Skeletal muscle cell (primary cell): ENCODE data around the gene HS3ST1.

Experiments
- DNase-seq: peaks from one replicate; pipeline ENCODE4 v3.0.0-alpha.2; 2010; ENCODE audit warnings: low read depth
- H3K4me3 ChIP-seq: 2 replicates; pipeline ENCODE4 v1.5.1; 2011; ENCODE audit warnings: low read depth, mild to moderate bottlenecking, control low read depth, low read length, moderate library complexity

HS3ST1 gene

GRCh38 chr4:11436673-11437072 lies 8.0 kb upstream of the HS3ST1 start:
- DNase-seq = no peak
- H3K4me3 ChIP-seq = no peak overlapping the region

GRCh38 chr4:11436084-11436483 lies 7.4 kb upstream of the HS3ST1 start:
- H3K4me3 ChIP-seq = no peak overlapping the region
- DNase-seq = no peak

- DNase-seq = no peak
- H3K4me3 ChIP-seq = no peak overlapping the region
Measured at GRCh38 chr4:11435557-11435956, 6.9 kb upstream of the HS3ST1 start.

- no peak for DNase-seq
- no peak overlapping the region for H3K4me3 ChIP-seq
Measured at GRCh38 chr4:11431111-11431510, 2.4 kb upstream of the HS3ST1 start.

- no peak for DNase-seq
- no peak overlapping the region for H3K4me3 ChIP-seq
Measured at GRCh38 chr4:11430536-11430935, 1.8 kb upstream of the HS3ST1 start.

GRCh38 chr4:11429699-11430045 lies 978 bp upstream of the HS3ST1 start:
- no peak for DNase-seq
- no peak overlapping the region for H3K4me3 ChIP-seq

- peak overlapping the region; percentile 4 for H3K4me3 ChIP-seq
- DNase-seq = no peak
Measured at GRCh38 chr4:11428899-11429698, 405 bp upstream of the HS3ST1 start.

- DNase-seq = no peak
- H3K4me3 ChIP-seq = no peak overlapping the region
Measured at GRCh38 chr4:11427121-11427996, 1.3 kb downstream of the HS3ST1 start.

GRCh38 chr4:11426731-11427120 lies 2.0 kb downstream of the HS3ST1 start:
- DNase-seq = no peak
- no peak overlapping the region for H3K4me3 ChIP-seq

GRCh38 chr4:11426003-11426402 lies 2.7 kb downstream of the HS3ST1 start:
- DNase-seq = no peak

GRCh38 chr4:11424856-11425255 lies 3.8 kb downstream of the HS3ST1 start:
- H3K4me3 ChIP-seq = no peak overlapping the region
- DNase-seq = no peak

More at GRCh38 chr4:11426003-11426402, 2.7 kb downstream of the HS3ST1 start:
- H3K4me3 ChIP-seq = no peak overlapping the region

GRCh38 chr4:11424000-11424399 lies 4.7 kb downstream of the HS3ST1 start:
- no peak for DNase-seq
- no peak overlapping the region for H3K4me3 ChIP-seq

GRCh38 chr4:11423465-11423864 lies 5.2 kb downstream of the HS3ST1 start:
- DNase-seq = no peak
- no peak overlapping the region for H3K4me3 ChIP-seq

GRCh38 chr4:11421116-11421515 lies 7.6 kb downstream of the HS3ST1 start:
- H3K4me3 ChIP-seq = no peak overlapping the region
- DNase-seq = no peak

- H3K4me3 ChIP-seq = no peak overlapping the region
Measured at GRCh38 chr4:11420327-11420726, 8.4 kb downstream of the HS3ST1 start.

GRCh38 chr4:11418610-11419009 lies 10.1 kb downstream of the HS3ST1 start:
- no peak for DNase-seq
- H3K4me3 ChIP-seq = no peak overlapping the region

More at GRCh38 chr4:11420327-11420726, 8.4 kb downstream of the HS3ST1 start:
- DNase-seq = no peak

GRCh38 chr4:11416767-11417113 lies 12.0 kb downstream of the HS3ST1 start:
- H3K4me3 ChIP-seq = no peak overlapping the region
- DNase-seq = no peak

- H3K4me3 ChIP-seq = no peak overlapping the region
- no peak for DNase-seq
Measured at GRCh38 chr4:11416071-11416766, 12.5 kb downstream of the HS3ST1 start.

- DNase-seq = no peak
- H3K4me3 ChIP-seq = no peak overlapping the region
Measured at GRCh38 chr4:11415409-11416070, 13.2 kb downstream of the HS3ST1 start.

GRCh38 chr4:11412211-11412610 lies 16.5 kb downstream of the HS3ST1 start:
- H3K4me3 ChIP-seq = no peak overlapping the region
- no peak for DNase-seq
